Astrocyte (in vitro differentiated cells and primary cell): ENCODE data around the gene MEP1B. TPM values are rescaled to one million over a fixed set of nuclear protein-coding genes. Genes with fewer than 3 reads are reported as not detected.

Experiments used
- DNase-seq: peaks from one replicate; pipeline ENCODE4 v3.0.0-alpha.2; 2010; ENCODE audit warnings: low read depth
- FAIRE-seq: peaks from 2 replicates; lab custom pipeline; 2011; peaks lifted over from hg19 to GRCh38; lab: Jason Lieb, UNC
- H2AFZ ChIP-seq: 2 replicates; pipeline ENCODE4 v1.6.0; 2012; ENCODE audit warnings: low read depth, low read length, inconsistent platforms
- H3K27ac ChIP-seq: 2 replicates; pipeline ENCODE4 v1.5.1; 2011; ENCODE audit warnings: low read depth, low read length, inconsistent platforms
- H3K27me3 ChIP-seq: 2 replicates; pipeline ENCODE4 v1.6.0; 2011; ENCODE audit warnings: low read length, inconsistent platforms; ENCODE audit not compliant: insufficient read depth
- H3K36me3 ChIP-seq: 2 replicates; pipeline ENCODE4 v1.5.1; 2011; ENCODE audit warnings: low read length, inconsistent platforms; ENCODE audit not compliant: insufficient read depth
- H3K4me1 ChIP-seq: 2 replicates; pipeline ENCODE4 v1.5.1; 2011; ENCODE audit warnings: low read length, inconsistent platforms; ENCODE audit not compliant: insufficient read depth
- H3K4me2 ChIP-seq: 2 replicates; pipeline ENCODE4 v1.6.0; 2012; ENCODE audit warnings: low read length, inconsistent platforms
- H3K4me3 ChIP-seq: 2 replicates; pipeline ENCODE4 v1.5.1; 2011; ENCODE audit warnings: low read depth, mild to moderate bottlenecking, low read length, inconsistent platforms; ENCODE audit not compliant: insufficient read depth
- H3K79me2 ChIP-seq: 2 replicates; pipeline ENCODE4 v1.6.0; 2012; ENCODE audit warnings: mild to moderate bottlenecking, low read length, inconsistent platforms; ENCODE audit not compliant: insufficient read depth
- H3K9ac ChIP-seq: 2 replicates; pipeline ENCODE4 v1.6.0; 2012; ENCODE audit warnings: mild to moderate bottlenecking, low read length, inconsistent platforms
- H3K9me3 ChIP-seq: 2 replicates; pipeline ENCODE4 v1.5.1; 2012; ENCODE audit warnings: low read depth, mild to moderate bottlenecking, low read length, inconsistent platforms; ENCODE audit not compliant: insufficient read depth
- H4K20me1 ChIP-seq: 2 replicates; pipeline ENCODE4 v1.6.0; 2012; ENCODE audit warnings: low read length, inconsistent platforms; ENCODE audit not compliant: insufficient read depth
- H3K27ac Mint-ChIP-seq: one replicate; pipeline ENCODE4 v1.8.0; 2021; ENCODE audit warnings: mild to moderate bottlenecking, mixed read lengths; ENCODE audit not compliant: unreplicated experiment
- H3K27me3 Mint-ChIP-seq: one replicate; pipeline ENCODE4 v1.8.0; 2021; ENCODE audit warnings: low read depth, mixed read lengths; ENCODE audit not compliant: unreplicated experiment
- H3K36me3 Mint-ChIP-seq: one replicate; pipeline ENCODE4 v1.8.0; 2021; ENCODE audit warnings: low read depth, mixed read lengths; ENCODE audit not compliant: unreplicated experiment
- H3K4me1 Mint-ChIP-seq: one replicate; pipeline ENCODE4 v1.8.0; 2021; ENCODE audit warnings: low read depth, mixed read lengths; ENCODE audit not compliant: unreplicated experiment
- H3K4me3 Mint-ChIP-seq: one replicate; pipeline ENCODE4 v1.8.0; 2021; ENCODE audit warnings: mild to moderate bottlenecking, moderate library complexity, mixed read lengths; ENCODE audit not compliant: unreplicated experiment
- H3K9me3 Mint-ChIP-seq: one replicate; pipeline ENCODE4 v1.8.0; 2021; ENCODE audit warnings: mild to moderate bottlenecking, mixed read lengths; ENCODE audit not compliant: unreplicated experiment
- EZH2 ChIP-seq: IDR thresholded peaks from 2 replicates; pipeline ENCODE4 v1.6.1; 2012; ENCODE audit warnings: mild to moderate bottlenecking, low read length, inconsistent platforms; ENCODE audit not compliant: insufficient read depth
- total RNA-seq: library from RNA; stranded (reverse); gene quantifications from 2 replicates; pipeline ENCODE4 v1.2.1, GENCODE V29; 2021
- TF ChIP-seq, protein P1 (sequence below): IDR thresholded peaks from 2 replicates; pipeline ENCODE4 v1.5.1; 2011; ENCODE audit warnings: low read depth, mild to moderate bottlenecking, inconsistent platforms, low read length, moderate library complexity; ENCODE audit not compliant: insufficient read depth

The MEP1B gene
- total RNA-seq, 1 donor from 2014 or later: not detected

DNA sequence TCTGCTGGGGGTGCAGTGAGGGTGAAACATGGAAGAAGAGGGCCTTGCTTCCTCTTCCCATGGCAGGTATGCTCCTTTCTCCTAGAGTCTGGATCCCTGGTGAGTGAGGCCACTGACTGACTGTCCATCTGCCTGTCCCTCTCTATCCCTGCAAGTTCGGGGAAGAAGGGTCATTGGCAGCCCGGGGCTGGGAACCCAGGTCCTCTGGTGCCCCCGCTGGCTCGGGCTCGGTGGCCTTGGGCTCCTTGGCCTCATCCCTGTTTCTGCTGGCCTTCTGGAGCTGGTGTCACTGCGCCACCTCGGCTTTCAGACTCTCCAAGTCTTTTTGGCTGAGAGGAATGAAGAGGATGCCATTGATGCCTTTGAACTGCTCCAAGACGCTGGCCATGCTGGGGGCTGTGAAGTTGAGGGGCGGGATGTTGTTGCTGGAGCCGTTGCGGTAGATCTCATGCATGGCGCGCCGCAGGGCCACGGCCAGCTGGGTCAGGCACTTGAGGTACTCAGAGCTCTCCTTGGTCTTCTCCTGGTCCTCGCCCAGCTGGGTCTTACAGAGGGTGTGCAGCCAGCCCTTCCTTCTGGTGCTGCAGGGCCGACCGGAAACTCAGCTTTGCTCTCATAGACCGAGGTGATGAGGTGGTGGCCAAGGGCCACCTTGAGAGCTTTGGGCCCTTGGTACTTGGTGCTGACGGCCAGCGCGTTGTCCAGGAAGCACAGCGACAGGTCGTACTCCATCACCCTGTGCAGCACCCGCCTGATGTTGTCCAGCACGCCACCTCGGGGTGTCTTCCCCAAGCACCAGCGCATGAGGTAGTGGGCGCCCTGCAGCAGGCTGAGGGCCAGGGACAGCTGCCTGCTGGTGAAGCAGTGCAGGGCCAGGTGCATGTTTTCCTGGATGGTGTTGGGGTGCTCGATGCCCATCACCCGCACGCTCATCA, 6.3 kb downstream of the MEP1B start:
- H3K27ac ChIP-seq: no peak overlapping the region
- H3K4me3 ChIP-seq: no peak overlapping the region
- DNase-seq (no peak), FAIRE-seq (no peak)
- no peaks in the 10 kb centered on the region for H3K79me2 ChIP-seq
- no peak overlapping the region for H3K9ac ChIP-seq
- no peak overlapping the region for H3K4me2 ChIP-seq
- H3K4me1 ChIP-seq: no peaks in the 10 kb centered on the region
- no peaks in the 10 kb centered on the region for H4K20me1 ChIP-seq
- TF ChIP-seq, protein P1, sequence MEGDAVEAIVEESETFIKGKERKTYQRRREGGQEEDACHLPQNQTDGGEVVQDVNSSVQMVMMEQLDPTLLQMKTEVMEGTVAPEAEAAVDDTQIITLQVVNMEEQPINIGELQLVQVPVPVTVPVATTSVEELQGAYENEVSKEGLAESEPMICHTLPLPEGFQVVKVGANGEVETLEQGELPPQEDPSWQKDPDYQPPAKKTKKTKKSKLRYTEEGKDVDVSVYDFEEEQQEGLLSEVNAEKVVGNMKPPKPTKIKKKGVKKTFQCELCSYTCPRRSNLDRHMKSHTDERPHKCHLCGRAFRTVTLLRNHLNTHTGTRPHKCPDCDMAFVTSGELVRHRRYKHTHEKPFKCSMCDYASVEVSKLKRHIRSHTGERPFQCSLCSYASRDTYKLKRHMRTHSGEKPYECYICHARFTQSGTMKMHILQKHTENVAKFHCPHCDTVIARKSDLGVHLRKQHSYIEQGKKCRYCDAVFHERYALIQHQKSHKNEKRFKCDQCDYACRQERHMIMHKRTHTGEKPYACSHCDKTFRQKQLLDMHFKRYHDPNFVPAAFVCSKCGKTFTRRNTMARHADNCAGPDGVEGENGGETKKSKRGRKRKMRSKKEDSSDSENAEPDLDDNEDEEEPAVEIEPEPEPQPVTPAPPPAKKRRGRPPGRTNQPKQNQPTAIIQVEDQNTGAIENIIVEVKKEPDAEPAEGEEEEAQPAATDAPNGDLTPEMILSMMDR: no peak
- H3K9me3 Mint-ChIP-seq: no peaks in the 10 kb centered on the region
- no peaks in the 10 kb centered on the region for H3K27me3 Mint-ChIP-seq
- H3K36me3 Mint-ChIP-seq: no peaks in the 10 kb centered on the region
- H3K27ac Mint-ChIP-seq: no peak overlapping the region
- no peaks in the 10 kb centered on the region for H3K36me3 ChIP-seq
- H3K27me3 ChIP-seq: no peaks in the 10 kb centered on the region
- H3K4me1 Mint-ChIP-seq: no peaks in the 10 kb centered on the region
- H3K4me3 Mint-ChIP-seq: no peak overlapping the region
- no peak overlapping the region for H2AFZ ChIP-seq
- no peaks in the 10 kb centered on the region for H3K9me3 ChIP-seq

DNA sequence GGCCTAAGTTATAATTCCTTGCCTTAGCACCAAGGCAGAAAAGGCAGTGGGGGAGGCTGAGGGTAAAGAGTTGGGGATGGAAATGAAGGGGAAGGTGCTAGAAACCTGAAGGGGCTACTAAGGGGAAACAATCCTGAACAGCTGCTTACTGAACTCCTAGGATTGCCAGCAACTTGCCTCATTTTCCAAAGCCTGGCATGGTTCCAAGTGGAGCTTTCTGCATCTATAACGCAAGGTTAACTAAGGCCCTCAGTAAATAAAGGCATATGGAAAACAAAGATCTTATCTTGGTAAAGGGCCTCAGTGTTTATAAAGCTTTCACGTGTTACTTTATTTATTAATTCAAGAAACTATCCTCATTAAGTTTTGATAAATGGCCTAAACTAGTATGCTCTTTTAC, 10.9 kb downstream of the MEP1B start:
- Histone ChIP-seq H3K4me2 (no peak overlapping the region), H3K9me3 (no peaks in the 10 kb centered on the region), H3K4me3 (no peak overlapping the region), H2AFZ (no peak overlapping the region), H4K20me1 (no peaks in the 10 kb centered on the region), H3K36me3 (no peaks in the 10 kb centered on the region), H3K9ac (no peak overlapping the region), H3K27me3 (no peaks in the 10 kb centered on the region), H3K4me1 (no peaks in the 10 kb centered on the region), H3K79me2 (no peaks in the 10 kb centered on the region), H3K27ac (no peak overlapping the region)
- no peak overlapping the region for H3K4me3 Mint-ChIP-seq
- TF ChIP-seq, protein P1: no peak
- TF ChIP-seq EZH2: no peak
- no peak overlapping the region for H3K27ac Mint-ChIP-seq
- DNase-seq (no peak), FAIRE-seq (no peak)
- H3K27me3 Mint-ChIP-seq: no peaks in the 10 kb centered on the region
- peaks cover 6% of the 10 kb centered on the region for H3K4me1 Mint-ChIP-seq
- H3K36me3 Mint-ChIP-seq: no peaks in the 10 kb centered on the region
- H3K9me3 Mint-ChIP-seq: no peaks in the 10 kb centered on the region
